ENCODE measurements around the gene CLDN5.

Gene CLDN5

GRCh38 chr22:19565382-19566278 lies 41.4 kb upstream of the CLDN5 start:
- Histone ChIP-seq H3K4me1 (ENCODE audit: control insufficient read depth, insufficient read depth, low read length) (no peaks in the 10 kb centered on the region), H3K9me3 (ENCODE audit: control insufficient read depth, insufficient read depth, low read length) (no peaks in the 10 kb centered on the region), H3K4me3 (ENCODE audit: low read length) (no peak overlapping the region), H3K36me3 (ENCODE audit: control insufficient read depth, insufficient read depth, low read length) (no peaks in the 10 kb centered on the region), H3K27me3 (ENCODE audit: control insufficient read depth, insufficient read depth, low read length) (no peaks in the 10 kb centered on the region), H3K27ac (ENCODE audit: low read length) (no peak overlapping the region)
- no peak for DNase-seq (ENCODE audit: low read depth, low spot score)
- no CpG with 5 or more reads among the region's 11 CpGs for WGBS (ENCODE audit: insufficient coverage, insufficient read length)

GRCh38 chr22:19559956-19560355 lies 35.7 kb upstream of the CLDN5 start:
- H3K27me3 ChIP-seq (ENCODE audit: control insufficient read depth, insufficient read depth, low read length): no peaks in the 10 kb centered on the region
- DNase-seq (ENCODE audit: low read depth, low spot score): no peak
- H3K9me3 ChIP-seq (ENCODE audit: control insufficient read depth, insufficient read depth, low read length): no peaks in the 10 kb centered on the region
- no peaks in the 10 kb centered on the region for H3K36me3 ChIP-seq (ENCODE audit: control insufficient read depth, insufficient read depth, low read length)
- H3K27ac ChIP-seq (ENCODE audit: low read length): no peak overlapping the region
- no peak overlapping the region for H3K4me3 ChIP-seq (ENCODE audit: low read length)
- no CpG with 5 or more reads among the region's 2 CpGs for WGBS (ENCODE audit: insufficient coverage, insufficient read length)
- H3K4me1 ChIP-seq (ENCODE audit: control insufficient read depth, insufficient read depth, low read length): no peaks in the 10 kb centered on the region

- no peak overlapping the region for H3K27ac ChIP-seq (ENCODE audit: low read length)
- no CpG with 5 or more reads among the region's 9 CpGs for WGBS (ENCODE audit: insufficient coverage, insufficient read length)
These were observed 35.2 kb upstream of the CLDN5 start for GRCh38 chr22:19559324-19559811.

GRCh38 chr22:19556963-19557545 lies 32.8 kb upstream of the CLDN5 start:
- Histone ChIP-seq H3K27me3 (ENCODE audit: control insufficient read depth, insufficient read depth, low read length) (no peaks in the 10 kb centered on the region), H3K27ac (ENCODE audit: low read length) (no peak overlapping the region), H3K4me3 (ENCODE audit: low read length) (no peak overlapping the region), H3K9me3 (ENCODE audit: control insufficient read depth, insufficient read depth, low read length) (no peaks in the 10 kb centered on the region), H3K4me1 (ENCODE audit: control insufficient read depth, insufficient read depth, low read length) (no peaks in the 10 kb centered on the region), H3K36me3 (ENCODE audit: control insufficient read depth, insufficient read depth, low read length) (no peaks in the 10 kb centered on the region)
- WGBS (ENCODE audit: insufficient coverage, insufficient read length): no CpG with 5 or more reads among the region's 10 CpGs
- no peak for DNase-seq (ENCODE audit: low read depth, low spot score)

More at GRCh38 chr22:19559324-19559811, 35.2 kb upstream of the CLDN5 start:
- DNase-seq (ENCODE audit: low read depth, low spot score): no peak
- no peaks in the 10 kb centered on the region for H3K9me3 ChIP-seq (ENCODE audit: control insufficient read depth, insufficient read depth, low read length)
- no peak overlapping the region for H3K4me3 ChIP-seq (ENCODE audit: low read length)
- no peaks in the 10 kb centered on the region for H3K36me3 ChIP-seq (ENCODE audit: control insufficient read depth, insufficient read depth, low read length)
- no peaks in the 10 kb centered on the region for H3K4me1 ChIP-seq (ENCODE audit: control insufficient read depth, insufficient read depth, low read length)
- H3K27me3 ChIP-seq (ENCODE audit: control insufficient read depth, insufficient read depth, low read length): no peaks in the 10 kb centered on the region

GRCh38 chr22:19555651-19556050 lies 31.4 kb upstream of the CLDN5 start:
- no peaks in the 10 kb centered on the region for H3K4me1 ChIP-seq (ENCODE audit: control insufficient read depth, insufficient read depth, low read length)
- no CpG with 5 or more reads among the region's 6 CpGs for WGBS (ENCODE audit: insufficient coverage, insufficient read length)

GRCh38 chr22:19554834-19555404 lies 30.7 kb upstream of the CLDN5 start:
- Histone ChIP-seq H3K4me1 (ENCODE audit: control insufficient read depth, insufficient read depth, low read length) (no peaks in the 10 kb centered on the region), H3K27ac (ENCODE audit: low read length) (no peak overlapping the region), H3K36me3 (ENCODE audit: control insufficient read depth, insufficient read depth, low read length) (no peaks in the 10 kb centered on the region), H3K9me3 (ENCODE audit: control insufficient read depth, insufficient read depth, low read length) (no peaks in the 10 kb centered on the region), H3K27me3 (ENCODE audit: control insufficient read depth, insufficient read depth, low read length) (no peaks in the 10 kb centered on the region), H3K4me3 (ENCODE audit: low read length) (no peak overlapping the region)
- WGBS (ENCODE audit: insufficient coverage, insufficient read length): no CpG with 5 or more reads among the region's 12 CpGs
- peak; percentile 45 for DNase-seq (ENCODE audit: low read depth, low spot score)

More at GRCh38 chr22:19555651-19556050, 31.4 kb upstream of the CLDN5 start:
- no peak for DNase-seq (ENCODE audit: low read depth, low spot score)
- no peak overlapping the region for H3K4me3 ChIP-seq (ENCODE audit: low read length)
- H3K9me3 ChIP-seq (ENCODE audit: control insufficient read depth, insufficient read depth, low read length): no peaks in the 10 kb centered on the region
- no peak overlapping the region for H3K27ac ChIP-seq (ENCODE audit: low read length)
- H3K36me3 ChIP-seq (ENCODE audit: control insufficient read depth, insufficient read depth, low read length): no peaks in the 10 kb centered on the region
- H3K27me3 ChIP-seq (ENCODE audit: control insufficient read depth, insufficient read depth, low read length): no peaks in the 10 kb centered on the region

- no peak for DNase-seq (ENCODE audit: low read depth, low spot score)
- H3K9me3 ChIP-seq (ENCODE audit: control insufficient read depth, insufficient read depth, low read length): no peaks in the 10 kb centered on the region
- no peaks in the 10 kb centered on the region for H3K36me3 ChIP-seq (ENCODE audit: control insufficient read depth, insufficient read depth, low read length)
- H3K4me3 ChIP-seq (ENCODE audit: low read length): no peak overlapping the region
- H3K4me1 ChIP-seq (ENCODE audit: control insufficient read depth, insufficient read depth, low read length): no peaks in the 10 kb centered on the region
- WGBS (ENCODE audit: insufficient coverage, insufficient read length): 100% methylated on average over 1 of the region's 2 CpGs
- no peak overlapping the region for H3K27ac ChIP-seq (ENCODE audit: low read length)
- H3K27me3 ChIP-seq (ENCODE audit: control insufficient read depth, insufficient read depth, low read length): no peaks in the 10 kb centered on the region
These were observed 29.0 kb upstream of the CLDN5 start for GRCh38 chr22:19553201-19553600.

- no peaks in the 10 kb centered on the region for H3K9me3 ChIP-seq (ENCODE audit: control insufficient read depth, insufficient read depth, low read length)
- H3K4me1 ChIP-seq (ENCODE audit: control insufficient read depth, insufficient read depth, low read length): peaks cover 1% of the 10 kb centered on the region; the same call in 1 of the 2 replicates
- WGBS (ENCODE audit: insufficient coverage, insufficient read length): no CpG with 5 or more reads among the region's 7 CpGs
- no peaks in the 10 kb centered on the region for H3K27me3 ChIP-seq (ENCODE audit: control insufficient read depth, insufficient read depth, low read length)
- no peak overlapping the region for H3K27ac ChIP-seq (ENCODE audit: low read length)
- DNase-seq (ENCODE audit: low read depth, low spot score): no peak
- H3K36me3 ChIP-seq (ENCODE audit: control insufficient read depth, insufficient read depth, low read length): no peaks in the 10 kb centered on the region
- no peak overlapping the region for H3K4me3 ChIP-seq (ENCODE audit: low read length)
These were observed 26.2 kb upstream of the CLDN5 start for GRCh38 chr22:19550382-19550781.

- WGBS (ENCODE audit: insufficient coverage, insufficient read length): no CpG with 5 or more reads among the region's 7 CpGs
- H3K27me3 ChIP-seq (ENCODE audit: control insufficient read depth, insufficient read depth, low read length): no peaks in the 10 kb centered on the region
These were observed 25.2 kb upstream of the CLDN5 start for GRCh38 chr22:19549428-19549827.

GRCh38 chr22:19548964-19549363 lies 24.8 kb upstream of the CLDN5 start:
- Histone ChIP-seq H3K27me3 (ENCODE audit: control insufficient read depth, insufficient read depth, low read length) (no peaks in the 10 kb centered on the region), H3K36me3 (ENCODE audit: control insufficient read depth, insufficient read depth, low read length) (no peaks in the 10 kb centered on the region), H3K9me3 (ENCODE audit: control insufficient read depth, insufficient read depth, low read length) (no peaks in the 10 kb centered on the region), H3K4me3 (ENCODE audit: low read length) (no peak overlapping the region), H3K27ac (ENCODE audit: low read length) (no peak overlapping the region), H3K4me1 (ENCODE audit: control insufficient read depth, insufficient read depth, low read length) (peaks cover 1% of the 10 kb centered on the region; the same call in 1 of the 2 replicates)
- DNase-seq (ENCODE audit: low read depth, low spot score): no peak
- no CpG with 5 or more reads among the region's 2 CpGs for WGBS (ENCODE audit: insufficient coverage, insufficient read length)

More at GRCh38 chr22:19549428-19549827, 25.2 kb upstream of the CLDN5 start:
- no peaks in the 10 kb centered on the region for H3K36me3 ChIP-seq (ENCODE audit: control insufficient read depth, insufficient read depth, low read length)
- no peak for DNase-seq (ENCODE audit: low read depth, low spot score)
- H3K9me3 ChIP-seq (ENCODE audit: control insufficient read depth, insufficient read depth, low read length): no peaks in the 10 kb centered on the region
- H3K27ac ChIP-seq (ENCODE audit: low read length): no peak overlapping the region
- no peak overlapping the region for H3K4me3 ChIP-seq (ENCODE audit: low read length)
- peaks cover 1% of the 10 kb centered on the region; the same call in 1 of the 2 replicates for H3K4me1 ChIP-seq (ENCODE audit: control insufficient read depth, insufficient read depth, low read length)

Measured in iPS DF 6.9 (cell line).